HepG2 (cell line): Measurements from ENCODE around the gene MFAP2. TPM values are rescaled to one million over a fixed set of nuclear protein-coding genes. Genes with fewer than 3 reads are reported as not detected.

Experiments used
- EP300 ChIP-seq, 3 experiments: sonication (generic) in 1 of 3; formaldehyde crosslinking in 1 of 3; IDR thresholded peaks; 2 replicates each; pipeline versions ENCODE4 v1.5.1 to v1.6.1; 2011 to 2020; ENCODE audit warnings: low read depth in 2 of 3, low read length in 2 of 3, borderline replicate concordance in 1 of 3, improper control_type of control experiment in 1 of 3, mild to moderate bottlenecking in 1 of 3, missing genetic modification reagents in 1 of 3, moderate library complexity in 1 of 3
- HDAC6 ChIP-seq: fragments of 200-600 bp; sonication (generic); IDR thresholded peaks from 2 replicates; pipeline ENCODE4 v1.7.0; 2017; ENCODE audit warnings: mild to moderate bottlenecking, antibody characterized with exemption, low read length, low read depth
- HOXA7 ChIP-seq: sonication (generic); formaldehyde crosslinking; IDR thresholded peaks from 2 replicates; pipeline ENCODE4 v1.8.1; 2022; ENCODE audit warnings: mild to moderate bottlenecking, missing genetic modification reagents, moderate library complexity
- JARID2 ChIP-seq: sonication (generic); formaldehyde crosslinking; IDR thresholded peaks from 2 replicates; pipeline ENCODE4 v1.8.1; 2023; ENCODE audit warnings: missing genetic modification reagents, inconsistent platforms; ENCODE audit not compliant: insufficient replicate concordance
- KLF11 ChIP-seq: IDR thresholded peaks from 2 replicates; pipeline ENCODE4 v1.6.1; 2016; ENCODE audit warnings: missing compliant biosample characterization
- MIXL1 ChIP-seq: IDR thresholded peaks from 2 replicates; pipeline ENCODE4 v1.6.1; 2016
- MXI1 ChIP-seq: IDR thresholded peaks from 3 replicates; pipeline ENCODE4 v1.6.1; 2012; ENCODE audit warnings: low read depth, low read length, inconsistent platforms, borderline replicate concordance
- SKI ChIP-seq: fragments of 450-650 bp; IDR thresholded peaks from one replicate; pipeline ENCODE4 v1.6.1; 2018; ENCODE audit warnings: mild to moderate bottlenecking; ENCODE audit not compliant: partially characterized antibody
- THRA ChIP-seq: sonication (generic); formaldehyde crosslinking; IDR thresholded peaks from 2 replicates; pipeline ENCODE4 v1.4.0; 2020; ENCODE audit warnings: missing genetic modification reagents, borderline replicate concordance
- ZBTB26 ChIP-seq: IDR thresholded peaks from 2 replicates; pipeline ENCODE4 v1.6.1; 2016; ENCODE audit warnings: missing compliant biosample characterization, missing genetic modification reagents, borderline replicate concordance
- ZNF207 ChIP-seq: fragments of 450-650 bp; IDR thresholded peaks from 2 replicates; pipeline ENCODE4 v1.6.1; 2016; ENCODE audit warnings: antibody characterized with exemption, borderline replicate concordance
- ZNF572 ChIP-seq: sonication (generic); formaldehyde crosslinking; IDR thresholded peaks from 2 replicates; pipeline ENCODE4 v1.5.1; 2020; ENCODE audit warnings: mild to moderate bottlenecking, missing genetic modification reagents
- ZNF574 ChIP-seq: sonication (generic); formaldehyde crosslinking; IDR thresholded peaks from 2 replicates; pipeline ENCODE4 v1.4.0; 2020; ENCODE audit warnings: missing genetic modification reagents
- ZNF607 ChIP-seq: sonication (generic); formaldehyde crosslinking; IDR thresholded peaks from 2 replicates; pipeline ENCODE4 v1.5.1; 2020; ENCODE audit warnings: missing genetic modification reagents, mild to moderate bottlenecking, borderline replicate concordance
- polyA plus RNA-seq, 8 experiments: library from polyadenylated mRNA; depleted of rRNA in 3 of 8; stranded (reverse) in 7 of 8; unstranded in 1 of 8; fragments of >200 nt; fragmentation: Illumina TruSeq in 4 of 8; extraction: Trizol in 4 of 8; gene quantifications; 2 replicates each; pipeline versions ENCODE4 v1.2.1 to v1.2.3, GENCODE V29; 2011 to 2016; ENCODE audit warnings: low read depth in 4 of 8, missing spikeins in 1 of 8, mixed read lengths in 1 of 8; ENCODE audit not compliant: insufficient read depth in 1 of 8
- total RNA-seq, 5 experiments: library from RNA; depleted of rRNA; stranded (reverse); fragments of >200 nt; fragmentation: Illumina TruSeq; extraction: Trizol; gene quantifications; 2 replicates each; pipeline ENCODE4 v1.2.3, GENCODE V29; 2016; ENCODE audit warnings: low read depth in 1 of 5
- TF ChIP-seq, protein P1 (sequence below): sonication (generic); formaldehyde crosslinking; IDR thresholded peaks from 2 replicates; pipeline ENCODE4 v1.4.0; 2020; ENCODE audit warnings: mild to moderate bottlenecking, missing genetic modification reagents
- TF ChIP-seq, protein P2 (sequence below), 2 experiments: sonication (generic) in 1 of 2; formaldehyde crosslinking in 1 of 2; IDR thresholded peaks; 2 replicates each; pipeline versions ENCODE4 v1.4.0 to v1.6.1; 2016 to 2020; ENCODE audit warnings: borderline replicate concordance in 1 of 2, low read depth in 1 of 2, mild to moderate bottlenecking in 1 of 2, missing genetic modification reagents in 1 of 2

Gene MFAP2
- total and polyA plus RNA-seq, 2 of the 13 experiments (the other 11 are each of a cell fraction or from before 2014, with no cell fraction given): 1.1 to 1.4 TPM

DNA sequence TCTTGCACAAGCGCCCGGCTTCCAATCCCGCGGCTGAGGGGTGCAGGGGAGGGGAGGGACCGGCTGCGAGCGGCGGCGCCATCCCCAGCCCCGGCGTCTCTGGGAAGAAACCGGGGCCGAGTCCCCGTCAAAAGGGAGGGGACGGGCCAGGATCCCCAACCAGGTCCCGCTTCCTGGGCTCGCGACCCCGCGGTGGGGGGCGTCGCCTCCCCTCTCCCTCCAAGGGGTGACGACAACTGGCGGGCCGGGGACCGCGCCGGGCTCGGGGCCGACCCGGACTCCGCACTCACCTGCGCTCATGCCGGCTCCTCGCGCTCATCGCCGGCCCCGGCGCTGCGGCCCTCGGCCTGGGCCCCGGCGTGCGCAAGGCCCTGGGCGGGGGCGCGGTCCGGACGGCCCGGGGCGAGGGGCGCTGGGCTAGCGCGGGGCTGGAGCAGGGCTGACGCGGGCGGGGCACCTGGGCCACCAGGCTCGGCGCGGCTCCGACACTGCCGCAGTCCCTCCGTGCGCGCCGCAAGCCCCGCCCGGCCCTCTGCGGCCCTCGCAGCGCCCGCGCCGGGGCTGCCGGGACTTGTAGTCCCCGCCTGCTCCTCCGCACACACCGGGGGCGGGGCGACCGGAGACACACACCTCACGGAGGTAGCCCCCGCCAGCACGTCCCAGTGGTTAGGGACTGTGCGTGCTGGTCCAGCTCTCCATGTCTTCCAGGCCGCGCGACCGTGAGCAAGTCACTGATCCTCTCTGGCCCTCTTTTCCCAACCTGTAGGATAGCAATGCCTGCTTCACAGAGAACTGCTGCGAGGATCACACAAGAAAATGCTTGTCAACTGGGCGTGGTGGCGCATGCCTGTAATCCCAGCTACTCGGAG is 31.3 kb upstream of the MFAP2 start, which contains the start of gene ATP13A2 (continued):
- TF ChIP-seq HOXA7 (CRISPR knock-in tag) (no peak), THRA (CRISPR knock-in tag) (0 out of 2 replicates have a peak, but pooled peaks have one; percentile 10), HDAC6 (no peak), MXI1 (peak; percentile 63; the same call in 1 of the 3 replicates), SKI (peak; percentile 18), ZBTB26 (CRISPR knock-in tag) (no peak), ZNF574 (peak; percentile 93), ZNF207 (no peak), ZNF572 (0 out of 2 replicates have a peak, but pooled peaks have one; percentile 30), EP300 (IDR thresholded peaks at IDR 0.05; ENCODE audit: low read depth in 2 of 2, low read length in 2 of 2) (no peak), EP300 (CRISPR knock-in tag; IDR thresholded peaks at IDR 0.05; ENCODE audit: borderline replicate concordance) (no peak; the same call in 1 of the 2 replicates), KLF11 (CRISPR knock-in tag) (no peak), ZNF607 (CRISPR knock-in tag) (no peak), JARID2 (CRISPR knock-in tag) (no peak), MIXL1 (CRISPR knock-in tag) (no peak)
- TF ChIP-seq, protein P1, sequence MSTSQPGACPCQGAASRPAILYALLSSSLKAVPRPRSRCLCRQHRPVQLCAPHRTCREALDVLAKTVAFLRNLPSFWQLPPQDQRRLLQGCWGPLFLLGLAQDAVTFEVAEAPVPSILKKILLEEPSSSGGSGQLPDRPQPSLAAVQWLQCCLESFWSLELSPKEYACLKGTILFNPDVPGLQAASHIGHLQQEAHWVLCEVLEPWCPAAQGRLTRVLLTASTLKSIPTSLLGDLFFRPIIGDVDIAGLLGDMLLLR (CRISPR knock-in tag): 0 out of 2 replicates have a peak, but pooled peaks have one; percentile 37
- TF ChIP-seq, protein P2, sequence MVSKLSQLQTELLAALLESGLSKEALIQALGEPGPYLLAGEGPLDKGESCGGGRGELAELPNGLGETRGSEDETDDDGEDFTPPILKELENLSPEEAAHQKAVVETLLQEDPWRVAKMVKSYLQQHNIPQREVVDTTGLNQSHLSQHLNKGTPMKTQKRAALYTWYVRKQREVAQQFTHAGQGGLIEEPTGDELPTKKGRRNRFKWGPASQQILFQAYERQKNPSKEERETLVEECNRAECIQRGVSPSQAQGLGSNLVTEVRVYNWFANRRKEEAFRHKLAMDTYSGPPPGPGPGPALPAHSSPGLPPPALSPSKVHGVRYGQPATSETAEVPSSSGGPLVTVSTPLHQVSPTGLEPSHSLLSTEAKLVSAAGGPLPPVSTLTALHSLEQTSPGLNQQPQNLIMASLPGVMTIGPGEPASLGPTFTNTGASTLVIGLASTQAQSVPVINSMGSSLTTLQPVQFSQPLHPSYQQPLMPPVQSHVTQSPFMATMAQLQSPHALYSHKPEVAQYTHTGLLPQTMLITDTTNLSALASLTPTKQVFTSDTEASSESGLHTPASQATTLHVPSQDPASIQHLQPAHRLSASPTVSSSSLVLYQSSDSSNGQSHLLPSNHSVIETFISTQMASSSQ (IDR thresholded peaks at IDR 0.05; ENCODE audit: low read depth): no peak
- TF ChIP-seq, protein P2 (CRISPR knock-in tag; IDR thresholded peaks at IDR 0.05; ENCODE audit: borderline replicate concordance): peak; percentile 25; the same call in 1 of the 2 replicates
